Left lobe of liver (tissue), 2 donors: ENCODE measurements around the gene CC2D1B. TPM values are rescaled to one million over a fixed set of nuclear protein-coding genes. Genes with fewer than 3 reads are reported as not detected.

Source experiments
- ATAC-seq: fragments of 200-7000 bp; cut with Tn5 transposase; one replicate; pipeline ENCODE4 v1.9.1; 2020; ENCODE audit warnings: mild to moderate bottlenecking, moderate library complexity
- DNase-seq: peaks from one replicate; pipeline ENCODE4 v3.0.0-alpha.2; 2020; ENCODE audit warnings: low spot score
- total RNA-seq: library from RNA; stranded (reverse); gene quantifications from one replicate; pipeline ENCODE4 v1.2.1, GENCODE V29; 2021
- donor health status: DM: no; HTN: no; CAD: no; lungs with moderate emphysema.
- donor health status: DM: no; HTN: yes; CAD: no.

Gene CC2D1B
- total RNA-seq, 1 donor from 2014 or later: 14.5 TPM

- ATAC-seq: no peak
Observed at GRCh38 chr1:52359676-52360594, 6.1 kb downstream of the CC2D1B start.

DNA sequence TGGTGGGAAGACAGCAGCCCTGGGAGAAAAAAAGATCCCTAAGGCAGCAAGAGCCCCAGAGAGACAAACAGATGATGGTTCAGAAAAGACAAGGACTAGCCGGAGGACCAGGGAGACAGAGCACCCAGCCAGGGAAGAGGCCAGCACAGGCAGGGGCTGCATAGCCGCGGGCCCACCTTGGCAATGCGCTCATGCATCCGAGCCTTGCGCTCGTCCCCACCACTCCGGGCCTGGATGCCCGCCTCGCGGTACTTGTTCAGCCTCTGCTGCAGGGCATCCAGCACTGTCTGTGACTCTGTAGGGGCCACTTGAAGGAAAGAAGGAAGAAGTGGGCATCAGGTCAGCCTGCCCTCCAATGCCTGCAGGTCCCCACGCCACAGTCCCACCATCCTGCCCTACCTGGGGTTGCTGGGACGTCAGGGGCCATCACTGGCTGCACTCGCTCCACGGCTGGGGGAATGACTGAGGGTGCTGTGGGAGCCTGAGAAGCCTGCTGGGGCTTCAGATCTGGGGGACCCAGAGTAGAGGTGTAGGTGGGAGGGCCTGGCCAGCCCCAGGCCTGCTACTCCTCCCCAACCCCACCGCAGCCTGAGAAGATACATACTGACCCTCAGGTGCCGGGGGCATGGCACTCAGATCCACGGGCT is 7.0 kb downstream of the CC2D1B start:
- DNase-seq: no peak
- no peak for ATAC-seq

More at GRCh38 chr1:52359676-52360594, 6.1 kb downstream of the CC2D1B start:
- DNase-seq: no peak

- ATAC-seq (no peak), DNase-seq (no peak)
Observed at GRCh38 chr1:52357397-52357796, 8.6 kb downstream of the CC2D1B start.

- DNase-seq (no peak), ATAC-seq (no peak)
Observed at GRCh38 chr1:52356818-52357355, 9.1 kb downstream of the CC2D1B start.

- ATAC-seq: no peak
Observed at GRCh38 chr1:52355847-52356505, 10.0 kb downstream of the CC2D1B start.

GRCh38 chr1:52355436-52355835 is 10.6 kb downstream of the CC2D1B start:
- no peak for ATAC-seq
- DNase-seq: no peak

More at GRCh38 chr1:52355847-52356505, 10.0 kb downstream of the CC2D1B start:
- DNase-seq: no peak

DNA sequence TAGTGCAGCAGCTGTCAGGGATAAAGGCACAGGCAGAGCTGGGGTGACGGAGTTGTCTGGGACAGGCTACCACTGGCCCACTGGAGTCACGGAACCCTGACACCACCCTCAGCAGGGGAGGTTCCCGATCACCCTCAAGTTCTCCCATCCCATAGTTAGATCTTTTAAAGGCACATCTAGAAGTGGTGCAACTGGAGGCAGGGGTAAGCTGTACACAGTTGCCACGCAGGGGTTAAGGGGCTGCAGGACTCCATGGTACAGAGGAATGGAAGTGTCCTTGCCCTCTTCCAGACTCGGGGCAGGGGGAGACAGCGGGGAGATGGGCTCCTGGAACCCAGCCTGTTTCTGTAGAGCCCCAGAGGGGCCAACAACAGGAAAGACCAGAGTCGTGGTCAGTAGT is 13.3 kb downstream of the CC2D1B start:
- ATAC-seq: no peak
- no peak for DNase-seq

DNA sequence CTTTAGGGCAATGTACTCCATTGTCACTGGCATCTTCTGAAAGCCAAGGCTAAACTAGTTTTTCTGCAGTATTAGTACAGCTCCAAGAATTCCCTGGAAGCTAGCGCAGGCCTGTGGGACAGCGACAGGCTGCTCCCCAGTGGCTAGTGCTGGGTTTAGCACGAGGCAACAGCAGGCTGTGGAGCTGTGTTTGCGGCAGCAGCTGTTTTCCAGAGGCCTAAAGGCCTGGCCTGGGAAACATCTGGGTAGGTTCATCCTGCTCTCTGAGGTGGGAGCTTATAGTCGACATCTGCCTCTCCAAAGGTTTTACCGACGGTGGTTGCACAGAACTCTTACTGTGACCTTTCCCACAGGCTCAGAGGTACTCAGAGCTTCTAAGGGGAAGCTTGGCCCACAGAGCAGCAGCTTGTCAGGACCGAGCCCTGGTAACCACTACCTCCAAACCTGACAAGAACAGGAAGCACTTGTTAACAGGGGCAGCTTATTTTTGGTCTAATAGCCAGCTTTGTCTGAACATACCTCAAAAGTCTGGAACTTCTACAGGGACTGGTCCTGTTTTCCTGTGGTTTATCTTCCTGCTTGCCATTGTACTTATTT is 17.2 kb downstream of the CC2D1B start:
- ATAC-seq: peak; percentile 44
- DNase-seq: no peak

DNA sequence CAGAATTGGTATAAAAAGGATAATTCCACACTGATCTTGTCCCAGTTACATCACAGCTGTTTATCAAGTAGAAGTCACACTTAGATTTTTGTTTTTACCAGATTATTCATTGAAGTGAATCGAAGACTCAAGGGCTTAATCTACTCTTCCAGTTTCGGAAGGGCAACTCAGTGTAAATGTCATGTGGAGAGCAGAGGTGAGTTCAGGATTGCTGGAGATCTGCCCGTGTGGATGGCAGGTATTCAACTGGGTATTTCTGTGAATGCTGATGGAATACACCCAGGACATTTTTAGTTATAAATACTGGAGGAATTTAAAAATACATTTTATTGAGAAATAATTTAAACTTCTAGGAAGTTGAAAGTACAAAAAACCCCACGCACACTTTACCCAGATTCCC is 19.4 kb downstream of the CC2D1B start:
- DNase-seq (peak; percentile 79), ATAC-seq (peak; percentile 83)

DNA sequence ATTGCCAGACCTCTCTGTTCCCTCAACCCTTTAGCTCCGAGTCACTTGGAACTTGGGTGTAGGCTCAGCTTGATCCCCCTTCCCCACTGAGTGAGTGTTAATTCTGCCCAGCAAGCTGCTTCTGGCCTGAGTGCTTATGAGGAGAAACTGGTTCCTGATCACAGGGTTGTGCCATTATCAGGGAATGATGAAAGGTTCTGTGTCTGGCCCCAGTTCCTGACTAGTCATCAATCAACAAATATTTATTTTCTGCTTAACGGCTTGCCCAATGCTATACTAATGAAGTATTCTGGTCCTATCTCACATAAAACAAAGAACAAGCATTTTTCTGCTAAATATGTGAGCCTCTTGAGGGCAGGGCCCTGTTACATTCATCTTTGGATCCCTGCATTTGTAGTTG is 20.8 kb downstream of the CC2D1B start:
- DNase-seq: no peak
- peak; percentile 77 for ATAC-seq

- ATAC-seq: peak; percentile 21
Observed at GRCh38 chr1:52343979-52344378, 22.0 kb downstream of the CC2D1B start.

DNA sequence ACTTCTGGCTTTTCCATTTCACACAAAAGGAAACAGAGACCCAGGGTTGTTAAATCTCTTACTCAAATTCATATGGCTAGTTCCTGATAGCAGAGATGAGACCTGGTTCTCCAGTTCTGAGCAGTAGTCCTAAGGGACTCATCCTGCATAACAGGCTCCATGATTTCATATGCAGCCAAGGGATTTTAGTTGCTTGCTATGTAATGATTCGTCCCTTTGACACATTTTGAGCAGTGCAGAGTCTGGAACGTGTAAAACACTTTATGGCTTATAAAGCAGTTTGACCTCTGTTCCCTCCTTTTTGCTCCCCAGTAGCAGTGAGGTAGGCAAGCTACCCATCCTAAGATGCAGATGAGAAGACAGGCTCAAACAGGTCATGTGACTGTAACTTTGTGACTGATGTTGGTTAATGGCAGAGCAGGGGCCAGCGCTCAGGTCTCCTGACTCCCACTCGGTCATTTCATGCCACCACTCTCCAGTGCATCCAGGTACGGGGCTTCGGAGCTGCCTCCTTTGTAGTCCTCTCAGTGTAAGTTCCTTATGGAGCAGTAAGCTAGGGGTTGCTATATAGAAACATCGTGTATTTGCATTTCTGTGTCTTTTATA is 24.2 kb downstream of the CC2D1B start:
- DNase-seq (no peak), ATAC-seq (no peak)

More at GRCh38 chr1:52343979-52344378, 22.0 kb downstream of the CC2D1B start:
- no peak for DNase-seq

DNA sequence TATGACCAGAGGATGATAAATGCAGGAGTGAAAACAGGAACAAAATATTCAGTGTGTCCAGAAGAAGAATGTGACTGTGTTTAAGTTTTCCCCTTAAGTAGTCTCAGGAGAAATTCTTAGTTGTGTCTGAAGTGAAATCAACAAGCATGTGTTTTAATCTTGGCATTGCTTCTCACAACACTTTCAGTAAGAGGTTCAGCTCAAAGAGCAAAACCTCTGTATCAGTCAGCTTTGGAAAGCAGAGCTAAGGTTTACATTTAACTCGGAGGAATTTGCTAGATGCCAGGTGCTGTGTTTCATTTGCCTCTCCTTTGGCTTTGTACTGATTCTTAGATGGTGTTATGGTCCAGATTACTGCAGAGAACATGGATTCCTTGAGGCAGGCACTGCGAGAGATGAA is 28.6 kb downstream of the CC2D1B start:
- DNase-seq: no peak
- ATAC-seq: no peak

DNA sequence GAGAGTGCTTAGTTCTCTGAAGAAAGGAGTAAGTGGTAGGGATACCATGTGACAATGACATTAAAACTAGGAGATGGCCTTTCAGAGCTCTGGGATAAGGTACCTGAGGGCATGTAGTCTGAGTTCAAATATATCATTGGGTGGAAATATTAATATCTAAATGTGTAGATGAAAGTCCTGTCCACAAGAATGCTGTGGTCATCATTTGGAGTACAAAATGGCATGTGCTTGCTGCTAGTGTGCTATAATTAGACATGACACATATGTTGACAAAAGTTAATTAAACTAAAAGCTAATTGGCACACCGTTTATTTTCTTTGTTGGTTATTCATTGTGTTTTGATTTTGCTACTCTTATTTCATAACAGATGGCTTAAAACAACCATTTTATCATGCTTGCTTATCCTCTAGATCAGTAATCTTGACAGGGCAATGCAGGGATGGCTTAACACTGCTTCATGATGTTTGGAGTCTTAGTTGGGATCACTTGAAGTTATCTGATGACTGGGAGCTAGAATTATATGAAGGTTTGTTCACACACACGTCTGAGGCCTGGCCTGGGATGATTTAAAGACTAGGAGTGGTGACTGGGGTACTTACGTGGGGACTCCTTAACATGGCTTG is 31.0 kb downstream of the CC2D1B start:
- no peak for ATAC-seq
- DNase-seq: no peak

GRCh38 chr1:52332411-52332810 is 33.6 kb downstream of the CC2D1B start:
- no peak for ATAC-seq

GRCh38 chr1:52328615-52329014 is 37.4 kb downstream of the CC2D1B start:
- ATAC-seq (no peak), DNase-seq (no peak)

More at GRCh38 chr1:52332411-52332810, 33.6 kb downstream of the CC2D1B start:
- no peak for DNase-seq

DNA sequence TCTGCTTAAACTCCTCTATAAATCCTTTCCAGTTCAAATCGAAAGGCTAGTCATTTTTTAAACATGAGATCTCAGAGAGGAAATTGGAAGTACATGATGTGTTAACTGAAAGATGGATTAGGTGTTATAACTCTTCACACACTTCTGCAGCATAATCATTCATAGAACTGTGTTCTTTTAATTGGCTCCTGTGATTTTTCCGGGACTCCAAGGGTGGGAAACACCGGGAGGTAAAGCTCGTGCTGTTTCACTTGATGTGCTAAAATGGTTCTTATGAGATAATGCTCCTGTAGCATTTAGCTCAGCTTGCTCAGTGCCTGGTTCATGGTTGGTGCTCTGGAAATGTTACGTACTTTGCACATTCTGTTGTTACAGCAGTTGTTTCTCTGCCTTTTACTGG is 40.2 kb downstream of the CC2D1B start:
- no peak for DNase-seq
- ATAC-seq: no peak

GRCh38 chr1:52323731-52324130 is 42.3 kb downstream of the CC2D1B start:
- DNase-seq (no peak), ATAC-seq (no peak)

DNA sequence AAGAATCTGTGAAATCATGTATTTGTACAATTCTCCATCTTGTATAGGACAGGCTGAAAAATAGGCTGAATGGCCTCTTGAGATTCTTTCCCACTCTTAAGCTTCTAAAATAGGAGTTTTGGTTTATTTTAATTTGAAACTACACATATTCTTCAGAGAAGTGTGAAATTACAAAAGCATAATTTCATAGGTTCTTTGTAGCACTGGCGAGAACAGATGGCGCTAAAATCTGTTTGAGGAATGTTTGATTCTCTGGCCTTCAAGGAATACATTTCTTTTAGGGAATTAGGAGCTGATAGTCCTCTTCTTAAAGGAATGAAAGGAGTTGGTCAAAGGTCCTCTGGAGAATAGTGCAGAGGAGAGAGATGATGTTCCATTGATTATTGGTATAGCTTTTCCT is 44.9 kb downstream of the CC2D1B start:
- DNase-seq (no peak), ATAC-seq (no peak)
